ENCODE results near the gene BAZ1A.

The BAZ1A gene

GRCh38 chr14:34875031-34875922, at the start of gene BAZ1A:
BAZ1A (minus strand) TSS chr14:34875360; CDS start chr14:34874604, 756 bp downstream.
- DNase-seq (ENCODE audit: low read depth) = peak; percentile 94

- DNase-seq (ENCODE audit: low read depth) = peak; percentile 68
These were observed 45.2 kb upstream of the BAZ1A start for GRCh38 chr14:34920339-34920738.

GRCh38 chr14:34913619-34914018, 38.5 kb upstream of the BAZ1A start:
- DNase-seq (ENCODE audit: low read depth) = no peak

GRCh38 chr14:34912966-34913365, 37.8 kb upstream of the BAZ1A start:
- DNase-seq (ENCODE audit: low read depth) = no peak

GRCh38 chr14:34912182-34912581, 37.0 kb upstream of the BAZ1A start:
- peak; percentile 12 for DNase-seq (ENCODE audit: low read depth)

GRCh38 chr14:34911209-34912150, 36.3 kb upstream of the BAZ1A start:
- DNase-seq (ENCODE audit: low read depth) = peak; percentile 90

GRCh38 chr14:34906287-34906686, 31.1 kb upstream of the BAZ1A start:
- no peak for DNase-seq (ENCODE audit: low read depth)

- DNase-seq (ENCODE audit: low read depth) = no peak
These were observed 20.1 kb upstream of the BAZ1A start for GRCh38 chr14:34895277-34895676.

- DNase-seq (ENCODE audit: low read depth) = no peak
These were observed 15.8 kb upstream of the BAZ1A start for GRCh38 chr14:34890937-34891336.

- DNase-seq (ENCODE audit: low read depth) = no peak
These were observed 13.0 kb upstream of the BAZ1A start for GRCh38 chr14:34888186-34888585.

GRCh38 chr14:34883954-34884353, 8.8 kb upstream of the BAZ1A start:
- no peak for DNase-seq (ENCODE audit: low read depth)

GRCh38 chr14:34874386-34875030, 652 bp downstream of the BAZ1A start:
- DNase-seq (ENCODE audit: low read depth) = peak; percentile 64

- peak; percentile 70 for DNase-seq (ENCODE audit: low read depth)
These were observed 1.4 kb downstream of the BAZ1A start for GRCh38 chr14:34873589-34874385.

- DNase-seq (ENCODE audit: low read depth) = peak; percentile 53
These were observed 2.2 kb downstream of the BAZ1A start for GRCh38 chr14:34872822-34873588.

GRCh38 chr14:34867199-34867598, 8.0 kb downstream of the BAZ1A start:
- no peak for DNase-seq (ENCODE audit: low read depth)

GRCh38 chr14:34865889-34866574, 9.1 kb downstream of the BAZ1A start:
- no peak for DNase-seq (ENCODE audit: low read depth)

- DNase-seq (ENCODE audit: low read depth) = no peak
These were observed 11.3 kb downstream of the BAZ1A start for GRCh38 chr14:34863844-34864243.

GRCh38 chr14:34858765-34859164, 16.4 kb downstream of the BAZ1A start:
- no peak for DNase-seq (ENCODE audit: low read depth)

GRCh38 chr14:34857689-34858449, 17.3 kb downstream of the BAZ1A start:
- no peak for DNase-seq (ENCODE audit: low read depth)

Measured in iris pigment epithelial cell (primary cell).